ENCODE measurements around the gene CCDC136. TPM values are rescaled to one million over a fixed set of nuclear protein-coding genes. Genes with fewer than 3 reads are reported as not detected.

Gene CCDC136
- total RNA-seq, 2 donors from 2014 or later, result 46.0 to 51.2 TPM

- H3K27ac ChIP-seq (ENCODE audit: low read depth, low read length), result peak overlapping the region; percentile 99
- WGBS, 2 experiments (ENCODE audit: insufficient coverage in 1 of 2, insufficient read length in 1 of 2), result 4 to 8% methylated on average over 5 to 33 of the region's 33 CpGs
- H3K9ac ChIP-seq (ENCODE audit: extremely low read depth, low read length, poor library complexity, severe bottlenecking), result peak overlapping the region; percentile 47
- H3K9me3 ChIP-seq (ENCODE audit: control insufficient read depth, low read length), result no peaks in the 10 kb centered on the region
- H3K4me1 ChIP-seq (ENCODE audit: control insufficient read depth, insufficient read depth, low read length), result peaks cover 7% of the 10 kb centered on the region
- Mint-ChIP-seq H3K27ac (no peak overlapping the region), H3K36me3 (ENCODE audit: low read depth) (no peaks in the 10 kb centered on the region), H3K4me3 (peak overlapping the region; percentile 63), H3K4me1 (peaks cover 25% of the 10 kb centered on the region), H3K9me3 (no peaks in the 10 kb centered on the region), H3K27me3 (ENCODE audit: insufficient read depth) (peaks cover 39% of the 10 kb centered on the region)
- no peak for TF ChIP-seq CTCF (conservative IDR thresholded peaks at IDR 0.05)
- H3K4me3 ChIP-seq (ENCODE audit: low read length), result peak overlapping the region; percentile 80
- H3K27me3 ChIP-seq (ENCODE audit: control insufficient read depth, insufficient read depth, low read length, poor library complexity, severe bottlenecking), result peaks cover 11% of the 10 kb centered on the region
- DNase-seq, result peak; percentile 89
- peaks cover 8% of the 10 kb centered on the region for H3K36me3 ChIP-seq (ENCODE audit: control insufficient read depth, insufficient read depth, low read length)
These were observed 39.6 kb downstream of the CCDC136 start for GRCh38 chr7:128831178-128831993.

- H3K9ac ChIP-seq (ENCODE audit: extremely low read depth, low read length, poor library complexity, severe bottlenecking), result peak overlapping the region; percentile 11
- H3K27ac ChIP-seq (ENCODE audit: low read depth, low read length), result peak overlapping the region; percentile 99
- H3K9me3 Mint-ChIP-seq, result no peaks in the 10 kb centered on the region
- peak overlapping the region; percentile 80 for H3K4me3 ChIP-seq (ENCODE audit: low read length)
- peak; percentile 91 for DNase-seq
- no peaks in the 10 kb centered on the region for H3K36me3 Mint-ChIP-seq (ENCODE audit: low read depth)
- peaks cover 7% of the 10 kb centered on the region for H3K4me1 ChIP-seq (ENCODE audit: control insufficient read depth, insufficient read depth, low read length)
- H3K27me3 Mint-ChIP-seq (ENCODE audit: insufficient read depth), result peaks cover 39% of the 10 kb centered on the region
- H3K36me3 ChIP-seq (ENCODE audit: control insufficient read depth, insufficient read depth, low read length), result peaks cover 8% of the 10 kb centered on the region
- H3K27me3 ChIP-seq (ENCODE audit: control insufficient read depth, insufficient read depth, low read length, poor library complexity, severe bottlenecking), result peaks cover 11% of the 10 kb centered on the region
- no peak overlapping the region for H3K27ac Mint-ChIP-seq
- WGBS, 2 experiments (ENCODE audit: insufficient coverage in 1 of 2, insufficient read length in 1 of 2), result 7 to 9% methylated on average over 5 to 19 of the region's 22 CpGs
- peak overlapping the region; percentile 63 for H3K4me3 Mint-ChIP-seq
- no peak for TF ChIP-seq CTCF (conservative IDR thresholded peaks at IDR 0.05)
- peaks cover 25% of the 10 kb centered on the region for H3K4me1 Mint-ChIP-seq
- no peaks in the 10 kb centered on the region for H3K9me3 ChIP-seq (ENCODE audit: control insufficient read depth, low read length)
These were observed 40.5 kb downstream of the CCDC136 start for GRCh38 chr7:128831994-128832879.

GRCh38 chr7:128832880-128833147 is 41.0 kb downstream of the CCDC136 start:
- H3K36me3 Mint-ChIP-seq (ENCODE audit: low read depth), result no peaks in the 10 kb centered on the region
- DNase-seq, result no peak
- peaks cover 22% of the 10 kb centered on the region for H3K4me1 Mint-ChIP-seq
- Histone ChIP-seq H3K27ac (ENCODE audit: low read depth, low read length) (peak overlapping the region; percentile 99), H3K9me3 (ENCODE audit: control insufficient read depth, low read length) (no peaks in the 10 kb centered on the region), H3K4me3 (ENCODE audit: low read length) (peak overlapping the region; percentile 73), H3K27me3 (ENCODE audit: control insufficient read depth, insufficient read depth, low read length, poor library complexity, severe bottlenecking) (peaks cover 11% of the 10 kb centered on the region), H3K4me1 (ENCODE audit: control insufficient read depth, insufficient read depth, low read length) (peaks cover 7% of the 10 kb centered on the region), H3K36me3 (ENCODE audit: control insufficient read depth, insufficient read depth, low read length) (peaks cover 11% of the 10 kb centered on the region), H3K9ac (ENCODE audit: extremely low read depth, low read length, poor library complexity, severe bottlenecking) (peak overlapping the region; percentile 11)
- H3K9me3 Mint-ChIP-seq, result no peaks in the 10 kb centered on the region
- peaks cover 39% of the 10 kb centered on the region for H3K27me3 Mint-ChIP-seq (ENCODE audit: insufficient read depth)
- H3K27ac Mint-ChIP-seq, result no peak overlapping the region
- peak overlapping the region; percentile 63 for H3K4me3 Mint-ChIP-seq
- 17 to 28% methylated on average over 2 of the region's 2 CpGs for WGBS, 2 experiments (ENCODE audit: insufficient coverage in 1 of 2, insufficient read length in 1 of 2)
- TF ChIP-seq CTCF (conservative IDR thresholded peaks at IDR 0.05), result no peak

Measured in endodermal cell (in vitro differentiated cells).